ENCODE results near the gene UPK1A.
"Not testable (repeated sequence)": the region's sequence is repeated elsewhere in the genome, so short reads cannot be mapped to it uniquely, and the experiment has no call there.

The UPK1A gene

DNA sequence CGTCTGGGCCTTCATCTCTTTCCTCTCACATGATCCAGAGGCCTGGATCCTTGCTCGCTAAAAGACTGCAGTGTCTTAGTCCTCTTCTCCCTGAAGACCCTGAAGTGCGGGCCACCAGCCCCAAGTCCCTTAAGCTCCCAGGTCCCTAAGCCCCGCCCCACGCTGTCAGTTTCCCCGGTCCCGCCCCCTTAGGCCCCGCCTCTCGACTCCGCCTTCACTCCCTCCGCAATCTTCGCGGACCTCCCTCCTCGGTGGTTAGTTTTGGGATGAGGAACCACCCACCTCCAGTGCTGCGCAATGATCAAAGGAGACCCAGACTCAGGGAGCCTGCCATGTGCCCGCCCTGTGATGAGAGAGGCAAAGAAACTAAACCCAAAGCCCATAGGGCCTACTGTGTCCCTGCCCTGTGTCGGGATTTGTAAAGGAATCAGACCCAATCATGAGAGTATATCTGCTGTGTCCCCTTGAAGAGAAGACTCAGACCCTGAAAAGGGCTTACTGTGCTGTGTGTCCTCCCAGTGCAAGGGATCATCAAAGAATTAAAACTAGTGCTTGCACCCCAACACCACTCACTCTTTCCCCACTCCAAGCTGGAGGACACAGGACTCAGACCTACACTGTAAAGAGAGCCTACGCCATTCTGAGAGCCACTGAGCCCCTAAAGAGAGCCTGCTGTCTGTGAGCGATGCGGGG lies 21.2 kb upstream of the UPK1A start:
- peak; percentile 87 to 95 for DNase-seq

DNA sequence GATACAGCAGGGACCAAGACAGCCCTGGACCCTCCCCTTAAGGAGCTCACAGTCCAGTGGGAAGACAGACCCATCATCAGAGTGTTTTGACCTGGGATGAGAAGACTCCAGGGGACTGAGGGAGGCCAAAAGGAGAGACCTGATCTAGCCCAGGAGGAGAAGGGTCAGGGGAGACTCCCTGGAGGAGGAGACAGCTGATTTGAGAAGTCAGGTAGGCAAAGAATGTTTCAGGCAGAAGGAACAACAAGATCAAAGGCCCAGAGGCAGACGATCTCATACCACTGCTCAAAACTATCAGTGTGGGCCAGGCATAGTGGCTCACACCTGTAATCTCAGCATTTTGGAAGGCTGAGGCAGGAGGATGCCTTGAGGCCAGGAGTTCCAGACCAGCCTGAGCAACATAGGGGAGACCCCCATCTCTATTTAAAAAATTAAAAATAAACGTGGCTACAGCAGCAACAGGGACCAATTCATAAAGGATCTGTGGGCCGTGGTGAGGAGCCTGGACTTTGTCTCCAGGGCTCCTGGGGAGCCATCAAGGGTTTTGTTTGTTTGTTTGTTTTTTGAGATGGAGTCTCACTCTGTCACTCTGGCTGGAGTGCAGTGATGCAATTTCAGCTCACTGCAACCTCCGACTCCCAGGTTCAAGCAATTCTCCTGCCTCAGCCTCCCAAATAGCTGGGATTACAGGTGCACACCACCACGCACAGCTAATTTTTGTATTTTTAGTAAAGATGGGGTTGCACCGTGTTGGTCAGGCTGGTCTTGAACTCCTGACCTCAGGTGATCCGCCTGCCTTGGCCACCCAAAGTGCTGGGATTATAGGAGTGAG lies 20.4 kb upstream of the UPK1A start:
- DNase-seq, result no peak

DNA sequence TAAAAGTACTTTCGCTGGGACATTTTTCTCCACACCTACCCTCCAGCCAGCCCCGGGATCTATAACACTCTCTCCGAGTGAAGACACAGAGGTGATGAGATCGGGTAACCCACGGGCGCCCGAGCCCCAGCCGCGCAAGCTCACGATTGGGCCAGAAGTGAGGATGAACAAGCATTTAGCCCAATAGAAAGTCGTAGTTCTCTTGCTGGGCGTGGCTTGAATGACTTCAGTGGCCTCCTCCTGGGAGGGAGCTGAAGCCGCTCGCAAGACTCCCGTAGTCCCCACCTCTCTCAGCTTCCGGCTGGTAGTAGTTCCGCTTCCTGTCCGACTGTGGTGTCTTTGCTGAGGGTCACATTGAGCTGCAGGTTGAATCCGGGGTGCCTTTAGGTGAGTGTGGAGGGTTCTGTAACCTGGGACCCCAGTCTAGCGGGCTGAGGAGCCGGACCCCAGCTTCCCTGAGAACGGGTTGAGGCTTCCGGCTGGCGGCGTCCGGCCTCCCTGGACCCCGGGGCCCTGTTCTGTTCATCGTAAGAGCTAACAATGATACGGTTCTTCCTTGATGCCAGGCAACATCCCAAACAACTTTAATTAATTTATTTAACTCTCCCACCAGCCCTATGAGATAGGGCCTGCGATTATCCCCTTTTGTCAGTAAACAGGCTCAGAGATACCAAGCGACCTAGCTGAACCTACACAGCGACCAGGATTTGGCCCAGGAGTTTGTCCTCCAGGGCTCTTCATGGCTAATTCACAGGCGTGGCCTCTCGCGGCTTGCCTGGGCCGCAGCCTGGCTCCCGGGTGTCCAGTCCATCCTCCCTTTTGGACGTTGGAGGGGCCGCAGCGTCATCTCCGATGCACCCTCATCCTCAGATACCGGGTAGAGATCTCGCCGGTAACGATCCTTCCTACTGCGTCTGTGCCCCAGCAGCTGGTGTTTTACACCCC lies 18.0 kb upstream of the UPK1A start, which contains the start of gene COX6B1:
TSS of gene COX6B1 (plus strand) at position 307 of the 945 bp plus-strand sequence. CDS start 2,921 bp downstream, outside the sequence.
- peak; percentile 88 to 92 for DNase-seq

DNA sequence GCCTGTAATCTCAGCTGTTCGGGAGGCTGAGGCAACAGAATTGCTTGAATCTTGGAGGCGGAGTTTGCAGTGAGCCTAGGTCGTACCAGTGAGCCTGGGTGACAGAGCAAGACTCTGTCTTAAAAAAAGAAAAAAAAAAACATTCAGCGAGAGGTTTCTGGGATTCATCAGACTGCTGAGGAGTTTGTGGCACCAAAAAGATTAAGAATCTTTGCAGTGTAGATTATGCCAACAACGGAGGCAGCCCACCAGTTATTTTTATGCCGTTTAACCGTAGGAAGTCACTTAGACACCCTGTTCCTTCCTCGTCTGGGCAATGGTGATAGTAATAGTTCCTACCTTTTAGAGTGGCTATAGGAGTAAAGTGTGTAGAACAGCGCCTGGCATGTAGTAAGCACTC lies 15.7 kb upstream of the UPK1A start:
- DNase-seq, result no peak

DNA sequence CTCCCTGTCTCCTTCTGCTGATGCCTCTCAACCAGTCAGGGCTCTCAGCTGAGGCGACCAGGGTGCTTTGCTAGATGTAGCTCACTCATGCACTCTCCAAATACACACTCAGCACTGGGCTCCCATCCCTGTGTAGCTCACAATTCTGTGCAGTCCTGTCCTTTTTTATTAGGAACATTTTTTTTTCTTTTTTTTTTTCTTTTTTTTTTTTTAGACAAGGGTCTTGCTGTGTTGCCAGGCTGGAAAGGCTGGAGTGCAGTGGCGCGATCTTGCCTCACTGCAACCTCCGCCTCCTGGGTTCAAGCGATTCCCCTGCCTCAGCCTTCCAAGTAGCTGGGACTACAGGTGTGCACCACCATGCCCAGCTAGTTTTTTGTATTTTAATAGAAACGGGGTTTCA lies 11.5 kb upstream of the UPK1A start:
- DNase-seq, result not testable (repeated sequence)

DNA sequence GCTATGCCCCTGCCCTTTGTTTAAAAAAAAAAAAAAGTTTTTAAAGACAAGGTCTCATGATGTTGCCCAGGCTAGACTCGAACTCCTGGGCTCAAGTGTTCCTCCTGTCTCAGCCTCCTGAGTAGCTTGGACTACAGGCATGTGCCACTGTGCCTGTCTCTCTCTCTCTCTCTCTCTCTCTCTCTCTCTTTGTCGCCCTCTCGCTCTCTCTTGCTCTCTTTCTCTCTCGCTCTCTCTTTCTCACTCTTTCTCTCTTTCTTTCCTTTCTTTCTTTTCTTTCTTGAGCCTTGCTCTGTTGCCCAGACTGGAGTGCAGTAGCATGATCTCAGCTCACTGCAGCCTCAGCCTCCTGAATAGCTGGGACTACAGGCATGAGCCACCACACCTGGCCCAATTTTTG lies 10.7 kb upstream of the UPK1A start:
- no peak for DNase-seq

DNA sequence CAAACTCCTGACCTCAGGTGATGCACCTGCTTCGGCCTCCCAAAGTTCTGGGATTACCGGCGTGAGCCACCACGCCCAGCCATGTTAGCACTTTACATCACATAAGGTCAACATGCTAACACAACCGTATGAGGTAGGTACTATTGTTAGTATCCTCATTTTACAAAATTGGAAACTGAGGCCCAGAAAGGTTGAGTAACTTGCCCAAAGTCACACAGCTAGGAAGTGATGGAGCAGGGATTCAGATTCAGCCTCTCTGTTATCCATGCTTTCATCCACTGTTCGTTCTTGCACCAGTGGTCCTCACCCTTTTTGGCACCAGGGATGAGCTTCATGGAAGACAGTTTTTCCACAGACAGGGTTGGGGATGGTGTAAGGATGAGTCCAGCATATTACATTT lies 9.6 kb upstream of the UPK1A start:
- DNase-seq, result no peak

DNA sequence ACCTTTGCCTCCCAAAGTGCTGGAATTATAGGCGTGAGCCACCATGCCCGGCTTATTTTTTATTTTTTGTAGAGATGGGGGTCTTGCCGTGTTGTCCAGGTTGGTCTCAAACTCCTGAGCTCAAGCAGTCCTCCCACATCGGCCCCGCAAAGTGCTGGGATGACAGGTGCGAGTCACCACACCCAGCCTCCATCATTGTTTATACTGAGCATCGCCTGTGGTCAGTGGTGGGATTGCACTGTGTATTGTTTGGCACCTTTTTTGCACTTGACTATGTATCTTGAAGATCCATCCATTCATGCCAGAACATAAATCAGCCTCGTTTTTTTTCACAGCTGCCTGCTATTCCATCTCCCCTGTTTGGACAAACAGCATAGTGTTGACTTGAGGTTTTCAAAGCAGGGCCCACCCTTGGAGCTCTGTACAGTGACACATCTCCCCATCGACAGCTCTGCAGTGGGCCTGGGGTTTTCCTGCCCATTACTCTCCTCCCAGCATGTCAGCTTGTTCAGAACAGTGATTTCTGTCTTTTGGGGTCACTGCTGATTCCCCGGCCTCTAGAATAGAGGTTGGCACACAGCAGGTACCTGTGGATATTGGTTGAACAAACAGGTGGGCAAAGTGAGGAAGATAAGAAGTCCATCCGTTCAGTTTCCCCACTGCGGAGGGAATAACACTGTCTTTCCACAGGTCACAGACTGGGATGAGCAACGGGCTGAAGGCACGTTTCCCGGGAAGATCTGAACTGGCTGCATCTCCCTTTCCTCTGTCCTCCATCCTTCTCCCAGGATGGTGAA lies 8.2 kb upstream of the UPK1A start:
- no peak for DNase-seq

DNA sequence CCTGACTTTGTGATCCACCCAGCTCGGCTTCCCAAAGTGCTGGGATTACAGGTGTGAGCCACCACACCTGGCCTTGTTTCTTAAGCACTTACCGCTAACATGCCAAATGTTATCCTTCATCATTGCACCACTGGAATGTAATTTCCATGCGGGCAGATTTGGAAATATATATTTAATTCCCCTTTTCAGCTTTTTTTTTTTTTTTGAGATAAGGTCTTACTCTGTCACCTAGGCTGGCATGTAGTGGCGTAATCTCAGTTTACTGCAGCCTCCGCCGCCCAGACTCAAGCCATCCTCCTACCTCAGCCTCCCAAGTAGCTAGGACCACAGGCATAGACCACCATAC lies 4.3 kb upstream of the UPK1A start:
- DNase-seq, result no peak

DNA sequence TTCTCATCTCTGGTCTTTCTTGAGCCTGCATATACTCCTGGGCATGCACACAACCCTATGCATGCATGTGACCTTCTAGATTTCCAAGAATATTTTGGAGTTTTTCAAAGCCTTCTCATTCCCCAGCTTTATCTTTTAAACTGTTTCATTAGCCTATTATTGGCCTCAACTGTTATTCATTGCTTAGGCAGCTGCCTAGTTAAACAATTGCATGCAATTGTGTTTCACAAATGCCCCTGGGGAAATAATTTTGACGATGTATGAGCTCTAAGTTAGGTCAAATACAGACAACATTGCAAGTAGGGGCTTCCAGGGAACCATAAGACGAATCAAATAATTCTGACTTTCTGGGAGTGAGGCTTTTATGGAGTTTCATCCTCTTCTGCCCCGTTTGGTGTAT lies 2.3 kb upstream of the UPK1A start:
- no peak for DNase-seq

DNA sequence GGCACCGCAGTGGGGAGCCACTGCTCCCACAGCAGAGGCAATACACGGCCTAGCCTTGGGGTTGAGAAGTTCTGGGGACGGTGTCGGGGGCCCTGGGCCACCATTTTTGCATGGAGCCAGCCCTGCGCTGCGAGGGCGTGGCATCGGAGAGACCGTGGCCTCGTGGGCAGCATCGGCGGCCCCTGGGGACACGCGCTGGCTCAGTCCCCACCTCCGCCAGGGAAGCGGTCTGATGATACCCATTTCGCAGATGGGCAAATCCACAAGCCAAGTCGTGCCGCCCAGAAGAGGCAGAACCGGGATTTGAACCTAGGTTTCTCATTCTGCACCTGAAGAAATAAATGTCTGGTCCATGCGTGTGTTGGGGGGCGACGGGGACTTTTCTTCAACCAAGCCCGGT lies 1.2 kb upstream of the UPK1A start:
- no peak for DNase-seq

DNA sequence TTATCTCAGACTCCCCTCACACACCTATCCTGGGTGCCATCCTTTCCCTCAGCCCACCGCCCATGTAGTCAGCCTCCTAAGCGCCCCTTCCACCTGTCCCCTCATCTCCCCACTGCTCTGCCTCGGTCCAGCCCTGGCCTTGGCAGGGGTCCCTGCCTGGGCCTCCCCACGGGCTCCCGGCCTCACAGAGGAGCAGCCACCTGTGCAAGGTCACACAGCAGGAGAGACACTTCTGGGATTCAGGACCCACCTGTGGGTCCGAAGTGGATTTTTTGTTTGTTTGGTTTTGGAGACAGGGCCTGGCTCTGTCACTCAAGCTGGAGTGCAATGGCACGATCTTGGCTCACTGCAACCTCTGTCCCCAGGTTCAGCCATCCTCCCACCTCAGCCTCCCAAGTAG lies 713 bp upstream of the UPK1A start:
- no peak for DNase-seq

DNA sequence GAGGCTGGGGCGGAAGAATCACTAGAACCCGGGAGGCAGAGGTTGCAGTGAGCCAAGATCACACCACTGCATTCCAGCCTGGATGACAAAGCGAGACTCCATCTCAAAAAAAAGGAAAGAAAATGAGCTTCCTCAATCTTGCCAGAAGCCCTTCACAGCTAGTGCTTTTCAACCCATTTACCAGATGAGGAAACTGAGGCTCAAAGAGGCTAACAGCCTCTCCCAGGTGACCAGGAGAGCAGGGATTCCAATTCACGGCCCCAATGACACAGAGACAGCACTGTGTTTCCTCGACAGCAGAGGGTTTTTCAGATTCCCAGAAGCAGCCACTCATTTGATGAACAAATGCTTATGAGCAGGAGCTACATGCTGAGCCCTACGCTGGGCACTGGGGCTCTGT lies 3.2 kb downstream of the UPK1A start:
- no peak for DNase-seq

DNA sequence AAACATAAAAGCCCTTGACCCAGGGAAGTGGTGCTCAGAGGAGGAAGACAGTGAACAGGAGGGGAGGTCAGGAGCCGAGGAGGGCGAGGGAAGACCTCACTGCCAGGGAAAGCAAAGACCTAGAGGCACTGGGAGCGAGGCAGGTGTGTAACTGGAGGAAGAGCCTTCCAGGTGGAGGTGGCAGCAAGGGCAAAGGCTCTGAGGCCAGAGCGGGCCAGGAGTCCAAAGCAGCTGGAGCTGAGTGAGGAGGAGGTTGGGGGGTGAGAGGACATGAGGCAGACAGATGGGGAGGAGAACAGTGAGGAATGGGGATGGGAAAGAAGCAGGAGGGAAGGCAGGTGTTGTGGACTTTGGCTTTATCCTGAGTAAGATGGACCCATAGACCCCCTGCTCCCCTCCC lies 3.7 kb downstream of the UPK1A start:
- no peak for DNase-seq

DNA sequence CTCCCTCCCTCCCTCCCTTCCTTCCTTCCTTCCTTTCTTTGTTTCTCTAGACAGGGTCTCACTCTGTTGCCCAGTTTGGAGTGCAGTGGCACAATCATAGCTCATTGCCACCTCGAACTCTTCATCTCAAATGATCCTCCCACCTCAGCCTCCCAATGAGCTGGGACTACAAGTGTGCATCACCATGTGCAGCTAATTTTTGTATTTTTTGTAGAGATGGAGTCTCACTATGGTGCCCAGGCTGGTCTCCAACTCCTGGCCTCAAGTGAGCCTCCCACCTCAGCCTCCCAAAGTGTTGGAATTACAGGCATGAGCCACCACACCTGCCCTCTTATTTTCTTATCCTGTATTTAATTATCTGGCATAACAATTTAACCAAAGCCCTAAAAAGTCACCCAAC lies 4.4 kb downstream of the UPK1A start:
- no peak for DNase-seq

DNA sequence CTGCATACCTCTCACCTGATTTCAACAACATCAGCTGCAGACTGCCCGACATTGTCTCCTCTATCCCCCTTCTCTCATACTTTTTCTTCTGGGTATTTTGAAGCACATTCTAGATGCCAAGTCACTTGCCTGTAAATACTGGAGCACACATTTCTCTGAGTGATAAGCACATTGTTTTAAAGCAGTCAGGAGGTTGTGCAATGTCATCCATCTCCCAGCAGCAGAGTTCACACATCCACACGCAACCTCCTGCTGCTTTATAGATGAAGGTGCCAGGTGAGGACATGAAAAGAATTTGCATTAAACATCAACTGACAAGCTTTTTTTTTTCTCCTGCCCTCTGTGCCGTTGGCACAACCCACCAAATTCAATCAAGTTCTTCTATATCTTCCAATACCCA lies 5.5 kb downstream of the UPK1A start:
- no peak for DNase-seq

DNA sequence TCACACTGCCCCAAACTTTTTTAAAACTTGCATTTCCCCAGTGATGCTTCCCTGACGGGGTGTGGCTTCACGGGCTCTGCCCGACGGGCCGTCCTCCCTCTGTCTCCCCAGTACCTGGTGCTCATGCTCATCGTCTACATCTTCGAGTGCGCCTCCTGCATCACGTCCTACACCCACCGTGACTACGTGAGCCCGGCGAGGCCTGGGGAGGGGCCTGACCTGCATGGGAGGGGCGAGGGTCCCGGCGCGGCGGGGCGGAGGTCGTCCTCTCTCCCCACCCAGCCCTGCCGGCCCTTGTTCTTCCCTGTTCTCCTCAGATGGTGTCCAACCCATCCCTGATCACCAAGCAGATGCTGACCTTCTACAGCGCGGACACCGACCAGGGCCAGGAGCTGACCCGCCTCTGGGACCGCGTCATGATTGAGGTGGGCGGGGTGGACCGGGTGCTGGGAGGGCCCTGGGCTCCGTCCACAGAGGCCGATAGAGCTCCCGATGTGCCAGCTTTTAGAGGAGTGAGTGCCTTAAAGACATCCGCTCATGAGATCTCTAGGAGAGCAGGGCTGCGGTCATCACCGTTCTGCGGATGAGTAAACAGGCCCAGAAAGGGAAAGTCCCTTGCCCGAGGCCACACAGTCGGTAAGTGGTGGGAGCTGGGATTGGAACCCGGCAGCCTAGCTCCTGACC lies 6.9 kb downstream of the UPK1A start:
- peak; percentile 56 to 66 for DNase-seq

DNA sequence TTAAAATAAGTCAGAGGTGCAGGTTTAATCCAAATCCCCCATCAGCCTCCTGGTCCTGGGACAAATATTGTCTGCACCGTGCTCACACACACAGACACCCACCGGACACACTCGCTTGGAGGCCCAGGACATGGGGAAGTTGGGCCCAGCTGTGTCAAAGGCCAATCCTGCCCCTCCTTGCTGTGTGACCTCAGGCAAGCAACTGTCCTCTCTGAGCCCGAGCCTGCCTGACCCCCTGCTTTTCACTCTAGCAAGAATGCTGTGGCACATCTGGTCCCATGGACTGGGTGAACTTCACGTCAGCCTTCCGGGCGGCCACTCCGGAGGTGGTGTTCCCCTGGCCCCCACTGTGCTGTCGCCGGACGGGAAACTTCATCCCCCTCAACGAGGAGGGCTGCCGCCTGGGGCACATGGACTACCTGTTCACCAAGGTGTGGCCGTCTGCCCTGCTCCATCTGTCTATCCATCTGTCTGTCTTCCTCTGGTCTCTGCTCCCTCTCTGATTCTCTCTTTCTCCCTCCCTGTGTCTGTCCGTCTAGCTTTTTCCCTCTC lies 9.3 kb downstream of the UPK1A start:
- DNase-seq, result no peak

DNA sequence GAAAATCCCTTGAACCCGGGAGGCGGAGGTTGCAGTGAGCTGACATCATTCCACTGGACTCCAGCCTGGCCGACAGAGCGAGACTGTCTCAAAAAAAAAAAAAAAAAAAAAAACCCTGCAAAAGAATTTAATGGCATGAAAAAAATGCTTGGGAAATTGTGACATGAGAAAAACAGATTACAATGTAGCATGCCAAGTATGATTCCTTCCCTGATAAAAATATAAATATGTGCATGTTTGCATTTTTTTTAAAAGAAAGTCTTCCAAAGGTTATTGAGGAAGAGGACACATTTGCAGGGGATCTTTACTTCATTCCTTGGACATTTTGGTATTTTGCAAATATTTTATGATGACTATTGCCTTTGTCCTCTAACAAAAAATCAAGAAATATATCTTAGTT lies 23.5 kb downstream of the UPK1A start:
- no peak for DNase-seq

DNA sequence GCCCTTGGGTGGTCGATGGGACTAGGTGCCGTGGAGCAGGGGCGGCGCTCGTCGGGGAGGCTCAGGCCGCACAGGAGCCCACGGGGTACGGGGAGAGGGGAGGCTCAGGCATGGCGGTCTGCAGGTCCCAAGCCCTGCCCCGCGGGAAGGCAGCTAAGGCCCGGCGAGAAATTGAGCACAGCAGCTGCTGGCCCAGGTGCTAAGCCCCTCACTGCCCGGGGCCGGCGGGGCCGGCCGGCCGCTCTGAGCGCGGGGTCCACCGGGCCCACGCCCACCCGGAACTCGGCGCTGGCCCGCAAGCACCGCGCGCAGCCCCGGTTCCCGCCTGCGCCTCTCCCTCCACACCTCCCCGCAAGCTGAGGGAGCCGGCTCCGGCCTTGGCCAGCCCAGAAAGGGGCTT lies 24.8 kb downstream of the UPK1A start:
- DNase-seq, result not testable (repeated sequence)

DNA sequence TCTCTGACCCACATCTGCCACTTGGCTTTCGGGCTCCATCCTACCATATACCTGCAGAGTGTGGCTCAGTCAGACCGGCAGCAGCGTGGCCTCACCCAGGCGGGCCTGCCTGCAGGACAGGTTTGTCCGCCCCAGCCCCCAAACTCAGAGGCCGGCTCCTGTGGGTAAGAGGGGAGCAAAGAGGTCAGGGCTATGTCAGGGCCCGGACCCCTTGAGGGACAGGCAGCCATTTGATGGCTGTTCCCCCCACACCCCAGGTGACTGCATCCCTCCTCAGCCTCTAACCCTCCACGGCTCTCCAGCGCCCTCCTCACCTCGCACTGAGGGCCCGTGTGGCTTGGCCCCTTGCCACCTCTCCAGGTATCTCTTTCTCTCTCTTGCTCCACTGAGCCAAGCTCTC lies 25.7 kb downstream of the UPK1A start:
- DNase-seq, result no peak

DNA sequence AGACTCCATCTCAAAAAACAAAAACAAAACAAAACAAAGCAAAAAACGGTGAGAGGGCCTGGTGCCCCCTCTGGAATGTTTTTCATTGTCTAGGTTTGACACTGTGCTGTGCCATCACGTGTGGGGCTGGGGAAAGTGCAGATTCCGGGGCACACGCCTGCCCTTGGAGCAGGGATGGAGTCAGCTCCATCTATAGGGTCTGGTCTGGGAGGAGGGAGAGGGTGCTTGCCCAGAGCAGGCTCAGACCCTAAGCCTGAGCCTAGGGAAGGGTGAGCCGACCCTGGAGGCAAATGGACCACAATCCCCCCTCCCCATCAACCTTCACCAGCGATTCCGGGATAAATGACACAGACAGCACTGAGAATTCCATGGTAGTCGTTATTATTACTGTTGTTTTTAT lies 27.1 kb downstream of the UPK1A start:
- no peak for DNase-seq
